OCI-LY1 (cell line): ENCODE data around the gene TYSND1.

Experiments used
- EZH2 ChIP-seq: fragments of 200-600 bp; sonication (generic), shearing (Covaris generic); IDR thresholded peaks from 2 replicates; pipeline ENCODE4 v1.8.0; 2017; ENCODE audit warnings: borderline replicate concordance, mixed run types, mild to moderate bottlenecking, antibody characterized with exemption, low read length, moderate library complexity, mixed read lengths
- TF ChIP-seq, protein P1 (sequence below): fragments of 200-600 bp; sonication (generic), shearing (Covaris generic); IDR thresholded peaks from 2 replicates; pipeline ENCODE4 v1.5.1; 2017; ENCODE audit warnings: mild to moderate bottlenecking, antibody characterized with exemption, low read length, moderate library complexity, mixed read lengths

DNA sequence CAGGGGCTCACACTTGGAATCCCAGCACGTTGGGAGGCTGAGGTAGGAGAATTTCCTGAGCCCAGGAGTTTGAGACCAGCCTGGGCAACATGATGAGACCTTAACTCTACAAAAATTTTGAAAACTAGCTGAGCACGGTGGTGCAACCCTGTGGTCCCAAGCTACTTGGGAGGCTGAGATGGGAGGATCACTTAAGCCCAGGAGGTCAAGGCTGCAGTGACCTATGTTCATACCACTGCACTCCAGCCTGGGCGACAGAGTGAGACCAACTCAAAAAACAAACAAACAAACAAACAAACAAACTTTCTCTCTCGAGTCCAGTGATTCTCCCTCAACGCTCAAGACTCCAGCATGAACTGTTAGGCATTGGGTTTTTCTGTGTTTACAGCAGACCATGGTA lies 2.0 kb upstream of the TYSND1 start:
- TF ChIP-seq, protein P1, sequence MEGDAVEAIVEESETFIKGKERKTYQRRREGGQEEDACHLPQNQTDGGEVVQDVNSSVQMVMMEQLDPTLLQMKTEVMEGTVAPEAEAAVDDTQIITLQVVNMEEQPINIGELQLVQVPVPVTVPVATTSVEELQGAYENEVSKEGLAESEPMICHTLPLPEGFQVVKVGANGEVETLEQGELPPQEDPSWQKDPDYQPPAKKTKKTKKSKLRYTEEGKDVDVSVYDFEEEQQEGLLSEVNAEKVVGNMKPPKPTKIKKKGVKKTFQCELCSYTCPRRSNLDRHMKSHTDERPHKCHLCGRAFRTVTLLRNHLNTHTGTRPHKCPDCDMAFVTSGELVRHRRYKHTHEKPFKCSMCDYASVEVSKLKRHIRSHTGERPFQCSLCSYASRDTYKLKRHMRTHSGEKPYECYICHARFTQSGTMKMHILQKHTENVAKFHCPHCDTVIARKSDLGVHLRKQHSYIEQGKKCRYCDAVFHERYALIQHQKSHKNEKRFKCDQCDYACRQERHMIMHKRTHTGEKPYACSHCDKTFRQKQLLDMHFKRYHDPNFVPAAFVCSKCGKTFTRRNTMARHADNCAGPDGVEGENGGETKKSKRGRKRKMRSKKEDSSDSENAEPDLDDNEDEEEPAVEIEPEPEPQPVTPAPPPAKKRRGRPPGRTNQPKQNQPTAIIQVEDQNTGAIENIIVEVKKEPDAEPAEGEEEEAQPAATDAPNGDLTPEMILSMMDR: no peak
- TF ChIP-seq EZH2: no peak
